GM12872 (cell line): ENCODE results near the gene COL4A2.

Experiments used
- CTCF ChIP-seq: IDR thresholded peaks from 3 replicates; pipeline ENCODE4 v1.5.1; 2011; ENCODE audit warnings: low read depth, mild to moderate bottlenecking, low read length, moderate library complexity; ENCODE audit not compliant: insufficient read depth

The COL4A2 gene

DNA sequence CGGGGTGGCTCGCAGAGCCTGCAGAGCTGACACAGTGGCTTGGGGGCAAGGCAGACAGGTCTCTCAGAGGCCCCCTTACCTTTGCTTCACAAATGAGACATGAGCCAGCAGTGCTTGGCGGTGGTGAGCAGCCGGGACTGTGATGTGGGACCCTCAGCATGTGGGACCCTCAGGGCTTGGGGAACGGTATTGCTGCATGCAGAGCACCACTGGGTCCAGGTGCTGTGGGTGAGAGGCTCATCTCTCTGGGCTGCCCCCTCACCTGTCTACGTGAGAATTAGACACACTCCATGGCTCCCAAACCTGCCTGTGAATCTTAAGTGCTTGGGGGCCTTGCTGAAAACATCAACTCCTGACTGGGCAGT lies 106.6 kb downstream of the COL4A2 start:
- TF ChIP-seq CTCF: no peak

DNA sequence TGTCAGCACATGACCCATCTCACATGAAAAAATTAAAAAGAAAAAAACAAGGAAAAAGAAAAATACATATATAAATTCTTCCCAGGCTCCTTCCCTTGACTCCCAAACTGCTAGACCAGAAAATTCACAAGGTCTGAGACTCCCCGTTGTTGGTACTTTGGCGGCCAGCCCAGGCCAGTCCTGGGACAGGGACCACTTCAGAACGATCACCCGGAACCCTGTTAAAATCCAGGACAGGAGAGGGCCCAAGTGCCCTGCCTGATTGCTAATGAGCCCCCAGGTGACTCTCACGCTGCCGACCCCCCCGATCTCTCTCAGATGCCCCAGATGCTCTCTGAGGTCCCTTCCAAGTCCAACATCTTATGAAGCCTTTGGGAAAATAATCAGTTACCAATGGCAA lies 107.2 kb downstream of the COL4A2 start:
- no peak for TF ChIP-seq CTCF

GRCh38 chr13:110414931-110415330 lies 107.8 kb downstream of the COL4A2 start:
- no peak for TF ChIP-seq CTCF

- no peak for TF ChIP-seq CTCF
Measured at GRCh38 chr13:110415669-110416068, 108.6 kb downstream of the COL4A2 start.

GRCh38 chr13:110416131-110417025 lies 109.3 kb downstream of the COL4A2 start:
- no peak for TF ChIP-seq CTCF

DNA sequence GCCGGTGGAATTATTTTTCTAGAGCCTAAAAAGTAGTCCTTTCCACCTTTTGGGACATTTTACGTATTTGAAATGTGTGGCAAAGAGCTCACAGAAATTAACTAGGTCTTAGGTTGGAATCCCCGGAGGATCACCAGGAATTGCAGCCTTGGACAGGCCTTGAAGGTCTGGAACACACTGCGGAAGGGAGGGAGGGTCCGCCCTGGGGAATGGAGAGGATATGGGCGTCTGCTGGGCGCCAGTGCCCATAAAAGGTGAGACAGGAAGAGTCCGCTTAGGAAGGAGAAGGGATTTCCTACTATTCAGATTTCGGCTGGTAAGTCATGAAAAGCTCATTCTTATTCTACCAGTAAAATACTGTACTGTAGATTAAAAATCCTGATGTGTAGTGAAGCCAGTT lies 111.9 kb downstream of the COL4A2 start:
- TF ChIP-seq CTCF: no peak

- TF ChIP-seq CTCF: no peak
Measured at GRCh38 chr13:110419381-110419791, 112.3 kb downstream of the COL4A2 start.
